CD1c-positive myeloid dendritic cell (primary cell): ENCODE measurements around the gene RNF31.
"Not testable (repeated sequence)": the region's sequence is repeated elsewhere in the genome, so short reads cannot be mapped to it uniquely, and the experiment has no call there.

Experiments used
- DNase-seq: peaks from one replicate; pipeline ENCODE4 v3.0.0-alpha.2; 2016; ENCODE audit errors: extremely low spot score

The RNF31 gene

DNA sequence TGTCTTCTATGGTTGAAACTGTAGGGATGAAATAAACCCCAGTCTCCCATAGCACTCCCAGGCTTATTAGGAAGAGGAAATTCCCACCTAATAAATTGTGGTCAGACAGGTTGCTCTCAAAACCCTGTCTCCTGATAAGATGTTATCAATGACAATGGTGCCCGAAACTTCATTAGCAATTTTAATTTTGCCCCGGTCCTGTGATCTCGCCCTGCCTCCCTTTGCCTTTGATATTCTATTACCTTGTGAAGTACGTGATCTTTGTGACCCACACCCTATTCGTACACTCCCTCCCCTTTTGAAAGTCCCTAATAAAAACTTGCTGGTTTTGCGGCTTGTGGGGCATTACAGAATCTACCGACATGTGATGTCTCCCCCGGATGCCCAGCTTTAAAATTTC is 55.2 kb downstream of the RNF31 start:
- not testable (repeated sequence) for DNase-seq

DNA sequence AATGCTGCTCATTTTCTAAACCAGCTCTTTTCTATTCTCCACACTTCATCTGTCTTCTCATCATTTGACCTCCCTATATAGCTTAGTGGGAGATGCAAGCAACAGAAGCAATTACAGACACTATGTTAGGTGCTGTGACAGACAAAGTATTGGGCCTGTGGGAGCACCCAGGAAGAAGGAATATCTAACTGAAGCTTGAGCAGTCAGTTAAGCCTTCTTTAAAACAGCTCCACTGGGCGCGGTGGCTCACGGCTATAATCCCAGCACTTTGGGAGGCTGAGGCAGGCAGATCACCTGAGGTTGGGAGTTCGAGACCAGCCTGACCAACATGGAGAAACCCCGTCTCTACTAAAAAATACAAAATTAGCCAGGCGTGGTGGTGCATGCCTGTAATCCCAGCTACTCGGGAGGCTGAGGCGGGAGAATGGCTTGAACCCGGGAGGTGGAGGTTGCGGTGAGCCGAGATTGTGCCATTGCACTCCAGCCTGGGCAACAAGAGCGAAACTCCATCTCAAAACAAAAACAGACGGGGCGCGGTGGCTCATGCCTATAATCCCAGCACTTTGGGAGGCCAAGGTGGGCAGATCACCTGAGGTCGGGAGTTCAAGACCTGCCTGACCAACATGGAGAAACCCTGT is 56.1 kb downstream of the RNF31 start:
- not testable (repeated sequence) for DNase-seq

DNA sequence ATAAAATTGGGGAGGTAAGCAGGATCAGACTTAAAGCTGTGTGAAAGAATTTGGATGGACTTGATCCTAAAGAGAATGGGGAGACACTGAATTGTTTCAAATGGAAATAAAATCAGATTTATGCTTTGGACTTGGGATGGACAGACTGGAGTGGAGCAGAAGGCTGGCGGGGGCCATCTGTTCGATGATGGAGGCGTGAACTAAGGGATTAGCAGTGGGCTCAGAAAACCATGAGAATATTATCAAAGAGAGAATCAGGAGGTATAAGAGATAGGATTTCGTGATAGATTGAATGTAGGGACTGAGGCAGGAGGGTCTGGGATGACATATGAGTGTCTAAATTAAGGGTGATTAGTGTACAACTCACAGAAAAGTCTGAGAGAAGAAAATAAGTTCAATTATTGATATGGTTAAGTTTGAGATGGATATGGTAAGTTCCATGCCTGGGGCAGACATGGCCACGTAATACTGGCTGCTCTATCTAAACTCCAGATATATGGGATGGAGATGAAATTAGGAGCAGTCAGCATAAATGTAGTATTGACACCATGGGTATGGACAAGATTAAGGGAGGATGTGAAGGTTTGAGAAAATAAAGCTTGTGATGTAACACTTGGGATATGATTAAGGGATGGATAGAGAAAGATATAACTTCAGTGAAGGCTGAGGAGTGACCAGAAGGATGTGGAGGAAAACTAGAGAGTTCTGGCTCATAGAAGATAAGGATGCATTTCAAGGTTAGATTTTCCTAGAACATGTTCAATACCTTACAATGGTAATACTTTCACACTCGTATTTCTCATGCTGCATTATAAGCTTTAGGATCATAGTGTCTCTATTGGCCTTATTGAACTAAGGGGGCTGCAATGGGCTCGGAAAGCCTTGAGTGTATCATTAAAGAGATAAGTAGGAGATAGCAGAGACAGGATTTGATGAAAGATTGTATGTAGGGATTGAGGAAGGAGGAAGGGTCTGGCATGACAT is 57.2 kb downstream of the RNF31 start:
- no peak for DNase-seq

DNA sequence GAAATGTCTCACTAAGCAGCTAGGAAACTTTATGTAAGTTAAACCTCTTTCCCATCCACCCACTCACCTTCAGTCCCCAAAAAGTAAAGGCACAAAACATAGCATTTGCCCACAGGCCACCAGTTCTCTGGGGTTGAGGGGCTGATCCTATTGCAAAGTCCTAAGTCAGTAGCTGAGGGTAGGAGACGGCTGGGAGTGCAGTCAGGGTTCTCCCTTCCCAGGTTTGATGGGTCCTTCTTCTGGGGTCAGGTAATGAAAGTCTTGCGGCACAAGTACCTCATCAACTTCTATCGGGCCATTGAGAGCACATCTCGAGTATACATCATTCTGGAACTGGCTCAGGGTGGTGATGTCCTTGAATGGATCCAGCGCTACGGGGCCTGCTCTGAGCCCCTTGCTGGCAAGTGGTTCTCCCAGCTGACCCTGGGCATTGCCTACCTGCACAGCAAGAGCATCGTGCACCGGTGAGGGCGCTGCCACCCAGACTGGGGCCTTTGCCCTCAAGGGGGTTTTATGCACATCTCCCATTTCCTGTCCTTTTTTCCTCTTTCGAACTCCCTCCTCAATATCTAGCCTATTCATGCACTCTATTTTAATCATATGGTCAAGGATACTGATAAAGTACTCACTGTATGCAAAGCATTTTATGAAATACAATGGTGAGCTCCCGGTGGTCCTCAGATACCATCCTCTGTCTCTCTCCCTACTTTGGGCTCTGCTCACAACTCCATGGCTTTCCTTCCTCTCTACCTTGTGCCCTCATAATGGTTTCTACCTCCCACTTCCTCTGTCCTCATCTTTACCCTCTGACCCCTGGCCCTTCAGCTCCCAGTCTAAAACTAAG is 59.2 kb downstream of the RNF31 start:
- DNase-seq: no peak

DNA sequence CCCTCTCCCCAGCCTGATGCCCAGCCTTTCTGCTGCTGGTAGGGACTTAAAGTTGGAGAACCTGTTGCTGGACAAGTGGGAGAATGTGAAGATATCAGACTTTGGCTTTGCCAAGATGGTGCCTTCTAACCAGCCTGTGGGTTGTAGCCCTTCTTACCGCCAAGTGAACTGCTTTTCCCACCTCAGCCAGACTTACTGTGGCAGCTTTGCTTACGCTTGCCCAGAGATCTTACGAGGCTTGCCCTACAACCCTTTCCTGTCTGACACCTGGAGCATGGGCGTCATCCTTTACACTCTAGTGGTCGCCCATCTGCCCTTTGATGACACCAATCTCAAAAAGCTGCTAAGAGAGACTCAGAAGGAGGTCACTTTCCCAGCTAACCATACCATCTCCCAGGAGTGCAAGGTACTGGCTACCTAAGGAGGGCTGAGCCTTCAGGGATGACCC is 59.8 kb downstream of the RNF31 start:
- DNase-seq: no peak

DNA sequence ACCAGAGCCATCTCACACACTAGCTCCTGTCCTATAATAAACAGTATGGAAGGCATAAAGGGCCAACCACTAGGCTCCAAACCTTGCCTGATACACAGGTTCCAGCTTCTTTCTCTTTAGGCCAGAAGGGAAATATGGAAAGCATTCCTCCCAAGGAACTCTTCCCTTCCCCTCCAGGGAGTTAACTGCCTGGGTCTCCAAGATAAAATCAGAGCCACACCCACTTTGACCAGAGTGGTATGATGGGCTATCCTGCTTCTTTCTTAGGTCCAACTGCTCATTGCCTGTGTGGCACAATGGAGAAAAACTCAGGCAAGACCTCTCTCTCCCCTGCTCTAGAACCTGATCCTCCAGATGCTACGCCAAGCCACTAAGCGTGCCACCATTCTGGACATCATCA is 60.3 kb downstream of the RNF31 start:
- DNase-seq: no peak
